Posterior vena cava (tissue), 2 donors: ENCODE data around the gene GALNTL6. TPM values are rescaled to one million over a fixed set of nuclear protein-coding genes. Genes with fewer than 3 reads are reported as not detected.
"Not testable (repeated sequence)": the region's sequence is repeated elsewhere in the genome, so short reads cannot be mapped to it uniquely, and the experiment has no call there.

Experiments used
- DNase-seq: peaks from one replicate; pipeline ENCODE4 v3.0.0-alpha.2; 2020; ENCODE audit warnings: low spot score
- intact Hi-C, 2 donors: fragments of 100-400 bp; cut with DNase I; formaldehyde crosslinking; loops; one replicate each; pipeline versions ENCODE4 v1.14.1 to v1.14.2; 2022 to 2023
- total RNA-seq, 2 donors: library from RNA; stranded (reverse); fragmentation: NEBNext Ultra II Directional; extraction: Animal tissue kit (Norgen Biotek cat#: 25700); gene quantifications; one replicate each; pipeline ENCODE4 v1.2.1, GENCODE V29; 2021
- donor health status: DM: yes; HTN: yes; CAD: no.
- donor health status: DM: yes; HTN: yes; CAD: no.

The GALNTL6 gene
- total RNA-seq, 2 donors from 2014 or later: not detected

DNA sequence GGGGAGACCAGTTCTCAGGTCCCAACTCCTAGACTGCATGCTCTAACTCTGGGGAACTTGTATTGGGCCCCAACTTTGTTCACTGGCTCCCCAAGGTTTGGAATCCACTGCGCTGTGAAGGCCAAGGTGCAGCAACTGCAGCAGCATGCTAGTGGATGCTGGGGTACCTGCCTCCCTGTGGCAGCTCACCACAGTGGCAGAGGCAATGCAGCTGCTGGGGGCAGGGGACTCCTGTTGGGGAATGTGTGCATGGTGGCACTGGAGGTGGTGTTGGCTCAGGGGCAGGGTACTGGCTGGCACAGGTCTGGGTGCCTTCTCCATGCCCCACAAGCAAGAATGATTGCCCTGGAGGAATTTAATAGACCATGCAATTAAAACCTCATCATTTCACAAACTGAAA is 862.0 kb downstream of the GALNTL6 start:
- DNase-seq: no peak
- intact Hi-C loops: loop anchor here in 1 of 2 donors (10.0 kb wide), 1 partner anchor 1390 kb away; no protein-coding TSS in a partner anchor

DNA sequence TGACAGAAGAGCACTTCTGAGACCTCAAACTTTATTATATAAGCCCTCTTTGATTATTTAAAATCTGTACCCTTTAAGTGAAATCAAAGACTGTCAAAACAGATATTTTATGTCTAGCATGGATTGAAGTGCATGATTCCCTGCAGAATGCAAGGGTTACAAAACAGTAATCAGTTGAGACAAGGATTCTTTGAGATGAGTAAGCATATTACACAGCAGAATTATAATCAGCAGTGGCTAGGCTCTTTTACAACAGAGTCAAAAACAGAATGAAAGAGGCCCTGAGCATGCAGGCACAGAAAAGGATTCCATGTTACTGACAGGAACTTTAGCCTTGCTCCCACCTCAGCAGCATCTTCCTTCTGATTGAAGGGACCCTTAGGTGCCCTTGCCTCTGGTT is 867.5 kb downstream of the GALNTL6 start:
- intact Hi-C loops: no loop called here
- no peak for DNase-seq

DNA sequence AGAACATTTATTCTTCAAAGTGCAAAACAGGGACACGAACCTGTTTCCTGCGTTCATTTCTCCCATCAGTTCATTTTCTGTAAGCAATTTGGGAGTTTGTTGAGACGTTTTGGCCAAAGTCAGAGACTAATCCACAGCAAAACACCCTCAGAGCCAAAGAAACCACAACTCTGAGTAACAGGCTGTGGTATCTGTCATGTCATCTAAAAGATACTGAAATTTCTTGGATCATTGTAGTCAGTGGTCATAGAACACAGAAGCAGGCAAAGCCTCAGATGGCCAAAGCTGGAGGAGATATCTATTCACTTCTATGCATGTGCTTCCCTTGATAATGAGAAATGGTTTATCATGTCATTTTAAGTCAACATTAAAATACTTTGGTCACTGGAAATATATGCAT is 869.8 kb downstream of the GALNTL6 start:
- intact Hi-C loops: no loop called here

DNA sequence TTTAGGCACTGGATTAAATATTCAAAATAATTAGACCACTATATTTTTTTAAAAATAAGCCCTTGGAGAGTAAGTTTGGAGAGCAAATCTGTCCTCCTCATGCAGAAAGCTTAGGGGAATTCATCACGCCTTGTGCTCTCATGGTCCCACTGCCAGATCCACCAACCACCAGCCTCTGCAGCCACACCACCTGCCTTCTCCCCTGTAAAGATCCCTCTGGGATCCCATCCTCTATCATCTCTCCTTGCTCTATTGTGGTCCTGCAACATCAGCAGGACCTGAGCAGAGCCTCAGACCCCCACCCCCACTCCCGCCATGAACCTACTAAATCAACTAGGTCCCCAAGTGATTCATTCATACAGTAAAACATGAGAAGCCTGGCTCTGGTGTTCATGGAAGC is 872.8 kb downstream of the GALNTL6 start:
- intact Hi-C loops: no loop called here
- DNase-seq: no peak

More for the DNA sequence above, 869.8 kb downstream of the GALNTL6 start:
- DNase-seq: no peak

DNA sequence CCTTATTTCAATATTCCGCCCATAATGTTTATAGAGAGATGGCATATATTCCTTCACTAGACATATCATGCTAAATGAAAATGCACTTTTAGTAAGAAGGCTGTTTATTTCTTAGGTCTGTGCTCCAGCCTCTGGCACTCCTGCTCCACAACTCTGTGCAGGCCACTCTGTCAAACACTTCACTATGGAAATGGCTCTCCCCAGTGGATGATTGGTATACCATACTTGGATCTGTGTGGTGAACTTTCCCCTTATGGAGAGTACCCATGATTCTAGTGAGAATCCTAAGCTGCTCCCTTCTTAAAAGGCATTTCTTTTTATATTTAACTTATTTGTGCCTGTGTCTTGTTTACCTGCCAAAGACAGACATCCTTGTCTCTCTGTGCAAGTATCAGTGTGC is 875.3 kb downstream of the GALNTL6 start:
- intact Hi-C loops: no loop called here
- no peak for DNase-seq

DNA sequence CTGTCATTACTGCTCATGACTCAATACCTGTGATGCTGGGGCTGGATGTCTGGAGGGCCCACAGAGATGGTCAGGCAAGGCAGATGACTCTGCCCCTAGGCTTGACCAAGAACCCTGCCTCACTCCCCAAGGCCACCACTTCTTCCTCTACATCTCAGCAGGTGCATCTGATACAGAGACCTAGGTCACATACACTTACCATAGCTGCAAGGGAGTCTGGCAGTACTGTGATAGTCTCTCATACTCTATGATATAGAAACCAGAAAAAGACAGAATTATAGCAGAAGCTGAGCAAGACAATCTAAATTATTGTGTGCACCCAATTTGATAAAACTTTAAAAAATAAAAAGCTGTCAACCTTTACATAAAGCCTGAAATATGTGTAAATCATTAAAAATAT is 878.3 kb downstream of the GALNTL6 start:
- intact Hi-C loops: no loop called here
- no peak for DNase-seq

DNA sequence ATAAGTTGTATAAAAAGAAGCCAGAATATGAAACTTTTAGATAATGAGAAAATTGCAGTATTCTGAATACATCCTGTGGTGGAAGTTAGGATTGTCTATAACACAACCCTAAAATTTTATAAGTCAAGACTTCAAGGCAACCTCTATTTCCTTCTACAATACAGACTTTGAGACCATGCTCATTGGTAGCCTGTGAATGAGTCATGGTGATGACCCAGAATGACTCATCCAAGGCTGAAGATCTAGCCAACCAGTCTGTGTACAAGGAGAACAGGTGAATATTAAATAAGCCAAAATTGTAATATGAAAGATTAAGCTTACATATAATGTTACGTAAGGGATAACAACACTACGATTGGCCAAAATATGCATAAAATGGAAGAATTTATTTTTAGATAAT is 879.5 kb downstream of the GALNTL6 start:
- intact Hi-C loops: no loop called here
- DNase-seq: no peak

DNA sequence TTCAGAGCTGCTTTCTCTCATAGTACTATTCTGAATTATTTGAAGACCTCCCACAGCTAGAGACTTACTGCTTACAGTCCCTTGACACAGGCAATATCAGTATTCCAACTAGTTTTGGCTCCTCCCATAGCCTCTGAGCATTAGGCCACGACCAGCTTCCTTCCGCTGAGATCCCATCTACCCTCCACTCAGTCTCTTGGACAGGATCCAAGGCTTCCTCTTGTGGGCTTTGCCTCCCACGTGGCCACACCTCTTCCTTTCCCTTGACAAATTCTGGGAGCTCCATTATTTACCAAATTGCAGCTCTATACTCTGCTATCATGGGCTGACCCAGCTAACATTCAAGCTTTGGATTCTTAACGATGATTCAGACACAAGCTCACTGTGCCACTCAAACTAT is 885.1 kb downstream of the GALNTL6 start:
- no peak for DNase-seq
- intact Hi-C loops: no loop called here

DNA sequence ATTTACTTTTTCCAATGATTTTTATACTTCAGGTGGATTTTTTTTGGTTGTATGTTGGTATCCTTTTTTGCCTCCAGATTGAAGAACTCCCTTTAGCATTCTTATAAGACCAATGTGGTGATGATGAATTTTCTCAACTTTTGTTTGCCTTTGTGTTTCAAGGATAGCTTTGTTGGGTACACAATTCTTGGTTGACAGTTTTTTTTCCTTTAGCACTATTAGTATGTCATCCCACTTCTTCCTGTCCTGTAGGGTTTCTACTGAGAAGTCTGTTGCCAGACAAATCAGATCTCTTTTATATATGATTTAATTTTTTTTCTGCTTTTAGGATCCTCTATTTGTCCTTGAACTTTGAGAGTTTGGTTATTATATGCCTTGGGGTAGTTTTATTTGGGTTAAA is 892.4 kb downstream of the GALNTL6 start:
- intact Hi-C loops: no loop called here
- no peak for DNase-seq

DNA sequence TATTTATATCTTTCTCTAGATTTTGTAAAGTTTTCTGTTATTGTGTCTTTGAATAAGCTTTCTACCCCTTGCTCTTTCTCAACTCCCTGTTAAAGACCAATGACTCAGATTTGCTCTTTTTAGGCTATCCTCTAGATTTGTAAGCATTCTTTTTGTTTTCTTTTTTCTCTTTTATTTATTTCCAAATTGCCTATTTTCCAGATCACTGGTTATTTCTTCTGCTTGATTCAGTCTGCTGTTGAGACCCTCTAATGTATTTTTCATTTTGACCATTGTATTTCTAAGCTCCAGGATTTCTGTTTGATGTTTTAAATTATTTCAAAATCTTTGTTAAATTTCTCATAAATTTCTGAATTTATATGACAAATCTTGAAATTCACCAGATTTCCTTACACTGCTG is 892.8 kb downstream of the GALNTL6 start:
- intact Hi-C loops: no loop called here
- no peak for DNase-seq

DNA sequence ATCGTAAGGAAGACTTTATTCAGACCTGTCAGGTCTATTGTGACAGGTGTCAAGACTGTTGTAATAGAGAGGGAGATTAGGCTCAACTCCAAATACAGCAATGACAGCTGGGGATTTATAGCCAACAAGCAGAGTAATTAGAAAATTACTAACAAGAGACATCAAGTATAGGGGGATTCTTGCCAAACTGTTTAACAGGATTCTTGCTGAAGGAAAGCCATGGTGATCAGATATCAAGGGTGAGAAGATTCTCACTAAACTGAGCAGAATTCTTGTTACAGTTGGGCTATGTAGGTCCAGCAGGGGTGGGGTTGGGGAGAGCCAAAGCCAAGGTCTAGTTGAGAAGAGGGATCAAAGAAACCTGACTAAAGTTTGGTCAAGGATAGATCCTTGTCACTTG is 894.4 kb downstream of the GALNTL6 start:
- intact Hi-C loops: no loop called here
- no peak for DNase-seq

DNA sequence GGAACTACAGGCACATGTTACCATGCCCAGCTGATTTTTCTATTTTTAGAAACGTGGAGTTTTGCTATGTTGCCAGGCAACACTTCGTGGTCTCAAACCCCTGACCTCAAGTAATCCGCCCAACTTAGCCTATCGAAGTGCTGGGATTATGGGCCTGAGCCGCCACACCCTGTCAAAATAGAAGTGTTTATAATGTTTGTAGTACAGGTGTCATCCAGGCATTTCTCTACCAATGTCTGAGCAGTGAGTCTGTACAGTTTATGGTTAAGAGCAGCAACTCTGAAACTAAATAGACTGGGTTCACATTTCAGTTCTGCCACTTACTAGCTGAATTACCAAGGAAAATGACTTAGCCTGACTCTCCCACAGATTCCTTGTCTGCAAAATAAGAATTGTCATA is 895.0 kb downstream of the GALNTL6 start:
- intact Hi-C loops: no loop called here

DNA sequence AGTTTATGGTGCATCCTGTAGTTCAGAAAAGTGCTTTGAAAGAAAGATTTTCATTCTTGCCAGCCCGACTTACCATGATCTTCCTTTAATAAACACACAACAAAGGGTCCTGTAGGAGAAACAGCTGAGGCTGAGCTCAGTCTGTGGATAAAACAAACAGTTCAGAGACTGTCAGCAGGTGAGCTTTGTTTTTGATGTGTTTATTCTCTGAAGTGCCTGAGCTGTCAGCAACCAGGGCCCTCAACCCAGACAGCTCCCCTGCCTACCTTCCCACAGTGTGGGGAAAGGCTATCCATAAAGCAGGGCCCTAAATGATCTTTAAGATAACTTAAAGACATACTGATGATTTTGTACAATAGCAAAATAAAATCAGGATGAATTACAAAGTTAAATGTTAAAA is 896.2 kb downstream of the GALNTL6 start:
- intact Hi-C loops: no loop called here
- DNase-seq: no peak

More for the DNA sequence above, 895.0 kb downstream of the GALNTL6 start:
- no peak for DNase-seq

DNA sequence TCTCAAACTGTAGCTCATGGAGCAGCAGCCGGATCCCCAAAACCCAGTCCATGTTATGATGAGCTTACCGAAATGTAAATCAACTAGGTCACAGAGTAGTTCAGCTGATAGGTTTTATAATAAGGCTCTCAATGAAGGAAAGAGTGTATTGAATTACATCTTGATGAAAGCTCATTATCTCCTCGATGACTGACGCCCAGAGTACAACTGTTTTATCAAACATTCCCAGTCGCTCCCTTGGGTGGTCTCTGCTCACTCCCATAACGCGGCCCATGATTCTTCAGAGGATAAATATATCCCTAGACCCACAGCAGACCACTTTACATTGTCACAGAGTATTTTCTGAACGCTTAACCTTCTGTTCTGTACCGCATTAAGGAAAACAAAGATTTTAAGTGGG is 903.1 kb downstream of the GALNTL6 start:
- DNase-seq: no peak
- intact Hi-C loops: no loop called here

DNA sequence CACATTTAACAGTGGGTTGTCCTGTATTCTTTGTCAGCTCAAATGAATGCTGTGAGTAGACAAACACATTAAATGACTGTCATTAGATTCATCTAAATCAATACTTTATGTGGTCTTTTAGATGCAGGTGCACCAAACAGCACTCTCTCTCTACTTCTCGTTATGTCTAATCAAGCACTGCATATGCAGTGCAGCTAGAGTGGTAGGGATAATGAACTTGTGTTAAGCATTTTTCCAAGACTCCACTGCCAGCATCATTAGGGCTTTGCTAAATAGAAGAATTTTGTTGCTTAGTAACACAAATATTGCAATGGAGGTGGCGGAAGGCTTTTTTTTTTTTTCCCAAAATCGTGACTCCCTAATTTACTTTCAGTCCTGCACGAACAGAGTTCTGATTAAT is 908.5 kb downstream of the GALNTL6 start:
- intact Hi-C loops: no loop called here
- DNase-seq: no peak

DNA sequence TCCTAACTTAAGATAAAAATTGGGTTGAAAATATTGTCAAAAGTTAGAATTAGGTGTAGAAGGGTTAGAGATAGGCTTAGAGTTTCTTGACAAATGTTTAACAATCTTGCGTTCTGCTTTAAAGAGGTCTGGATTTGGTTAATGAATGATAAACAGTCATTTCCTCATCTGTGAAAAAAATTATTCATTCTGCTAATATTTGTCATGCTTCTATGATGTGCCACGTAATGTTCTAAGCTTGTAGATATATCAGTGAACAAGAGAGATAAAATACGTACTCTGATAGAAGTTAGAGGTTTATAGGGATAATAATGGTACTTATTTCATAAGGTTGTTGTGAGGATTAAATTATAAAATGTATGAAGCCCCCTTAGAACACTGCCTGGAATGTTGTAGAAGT is 912.4 kb downstream of the GALNTL6 start:
- no peak for DNase-seq
- intact Hi-C loops: no loop called here

DNA sequence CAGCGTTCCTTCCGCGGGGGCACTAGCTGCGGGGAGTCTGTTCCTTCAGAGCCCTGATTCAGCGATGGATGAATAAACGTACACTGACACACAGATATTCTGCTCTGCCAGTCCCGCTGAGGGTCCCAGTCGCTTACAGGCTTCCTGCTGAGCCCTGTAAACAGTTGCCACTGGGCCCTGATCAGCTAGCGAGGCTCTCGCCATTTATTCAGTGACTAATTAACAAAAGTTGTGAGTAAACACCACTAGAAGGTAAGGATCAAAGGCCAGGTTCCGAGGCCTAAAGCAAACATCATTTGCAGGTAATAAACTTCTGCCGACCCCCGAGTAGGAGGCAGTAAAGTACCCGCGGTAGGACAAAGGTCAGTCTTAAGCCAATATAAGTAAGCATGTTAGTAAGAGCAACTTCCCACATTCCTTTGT is 912.8 kb downstream of the GALNTL6 start:
- intact Hi-C loops: no loop called here
- no peak for DNase-seq

DNA sequence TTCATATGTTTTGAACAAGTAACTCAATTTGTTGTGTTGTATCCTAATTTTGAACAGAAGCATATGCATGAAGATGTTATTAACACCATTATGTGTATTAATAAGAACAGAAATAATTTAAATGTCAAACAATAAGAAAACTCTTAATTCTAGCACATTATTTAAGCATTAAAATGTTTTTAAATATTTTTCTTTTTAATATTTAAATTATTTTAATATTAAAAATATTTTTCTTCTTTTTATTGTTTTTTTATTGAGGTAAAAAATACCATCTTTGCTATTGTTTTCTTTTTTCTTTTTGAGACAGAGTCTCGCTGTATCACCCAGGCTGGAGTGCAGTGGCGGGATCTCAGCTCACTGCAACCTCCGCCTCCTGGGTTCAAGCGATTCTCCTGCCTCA is 914.4 kb downstream of the GALNTL6 start:
- no peak for DNase-seq
- intact Hi-C loops: no loop called here

DNA sequence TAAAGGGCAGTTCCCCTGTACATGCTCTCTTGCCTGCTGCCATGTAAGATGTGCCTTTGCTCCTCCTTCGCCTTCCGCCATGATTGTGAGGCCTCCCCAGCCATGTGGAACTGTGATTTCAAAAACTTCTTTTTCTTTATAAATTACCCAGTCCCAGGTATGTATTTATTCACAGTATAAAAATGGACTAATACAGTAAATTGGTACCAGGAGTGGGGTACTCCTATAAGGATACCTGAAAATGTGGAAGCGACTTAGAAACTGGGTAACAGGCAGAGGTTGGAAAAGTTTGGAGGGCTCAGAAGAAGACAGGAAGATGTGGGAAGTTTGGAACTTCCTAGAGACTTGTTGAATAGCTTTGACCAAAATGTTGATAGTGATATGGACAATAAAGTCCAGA is 920.4 kb downstream of the GALNTL6 start:
- DNase-seq, intact Hi-C loops: not testable (repeated sequence)

DNA sequence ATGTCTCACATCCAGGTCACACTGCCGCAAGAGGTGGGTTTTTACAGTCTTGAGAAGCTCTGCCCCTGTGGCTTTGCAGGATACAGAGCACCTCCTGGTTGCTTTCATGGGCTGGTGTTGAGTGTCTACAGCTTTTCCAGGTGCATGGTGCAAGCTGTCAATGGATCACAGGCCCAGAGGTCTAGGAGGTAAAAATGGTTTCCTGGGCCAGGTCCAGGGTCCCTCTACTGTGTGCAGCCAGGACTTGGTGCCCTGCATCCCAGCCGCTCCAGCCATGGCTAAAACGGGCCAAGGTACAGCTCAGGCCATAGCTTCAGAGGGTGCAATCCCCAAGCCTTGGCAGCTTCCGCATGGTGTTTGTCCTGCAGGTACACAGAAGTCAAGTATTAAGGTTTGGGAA is 921.4 kb downstream of the GALNTL6 start:
- intact Hi-C loops: no loop called here
- peak; percentile 48 for DNase-seq

DNA sequence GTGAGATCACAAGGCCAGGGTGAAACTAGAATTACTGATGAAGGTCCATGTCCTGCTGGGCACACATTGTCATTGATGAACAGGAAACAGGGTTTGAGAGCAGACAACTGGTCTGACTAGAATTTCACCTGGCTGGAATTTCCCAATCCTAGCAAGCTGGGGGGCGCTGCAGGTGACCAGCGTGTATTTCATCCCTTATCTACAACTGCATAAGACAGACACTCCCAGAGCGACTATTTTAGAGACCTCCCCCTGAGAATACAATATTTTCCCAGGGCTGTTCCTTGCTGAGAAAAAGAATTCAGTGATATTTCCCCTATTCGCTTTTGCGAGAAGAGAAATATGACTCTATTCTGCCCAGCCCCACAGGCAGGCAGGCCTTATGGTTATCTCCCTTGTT is 922.8 kb downstream of the GALNTL6 start:
- intact Hi-C loops: no loop called here
- no peak for DNase-seq

DNA sequence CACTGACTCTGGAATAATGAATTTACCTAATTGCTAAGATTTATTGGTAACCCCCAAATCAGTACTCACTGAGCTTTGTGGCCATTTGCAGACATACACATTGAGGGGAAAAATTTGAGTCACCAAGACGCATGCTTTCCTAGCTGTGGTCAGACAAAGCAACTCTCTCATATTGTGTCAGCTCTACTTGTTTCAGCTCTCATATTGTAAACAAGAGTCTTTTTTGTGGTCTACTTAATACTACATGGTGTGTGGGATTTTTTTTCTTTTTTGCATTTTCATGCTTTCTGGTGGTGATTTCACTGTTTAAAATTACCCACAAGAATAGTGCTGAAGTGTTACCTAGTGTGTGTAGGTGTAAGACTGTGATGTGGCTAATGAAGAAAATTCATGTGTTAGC is 927.2 kb downstream of the GALNTL6 start:
- no peak for DNase-seq
- intact Hi-C loops: no loop called here
